Ovary (tissue), 9 donors: ENCODE results near the gene HSD17B8. TPM values are rescaled to one million over a fixed set of nuclear protein-coding genes. Genes with fewer than 3 reads are reported as not detected.

Experiments
- DNase-seq, 5 donors: peaks; one replicate each; pipeline ENCODE4 v3.0.0-alpha.2; 2019 to 2020
- H3K27ac ChIP-seq, 2 donors: fragments of 200-600 bp; one replicate each; pipeline versions ENCODE4 v1.5.1 to v1.8.0; 2019 to 2022
- H3K27me3 ChIP-seq: fragments of 200-600 bp; one replicate; pipeline ENCODE4 v1.8.0; 2022
- H3K36me3 ChIP-seq: fragments of 200-600 bp; sonication (generic); one replicate; pipeline ENCODE4 v1.5.1; 2019
- H3K4me1 ChIP-seq: one replicate; pipeline ENCODE4 v1.8.1; 2013; ENCODE audit warnings: mild to moderate bottlenecking, moderate library complexity; ENCODE audit not compliant: insufficient read depth
- H3K4me3 ChIP-seq: fragments of 200-600 bp; sonication (generic); one replicate; pipeline ENCODE4 v1.5.1; 2017
- H3K9me3 ChIP-seq, 2 donors: fragments of 200-600 bp in 1 of 2; sonication (generic) in 1 of 2; one replicate each; pipeline versions ENCODE4 v1.5.1 to v1.8.1; 2013 to 2019; ENCODE audit warnings: mild to moderate bottlenecking in 1 of 2, moderate library complexity in 1 of 2
- EP300 ChIP-seq: sonication (generic); formaldehyde crosslinking; IDR thresholded peaks from one replicate; pipeline ENCODE4 v1.6.1; 2017; ENCODE audit warnings: antibody characterized with exemption
- POLR2A ChIP-seq: fragments of 450-650 bp; IDR thresholded peaks from one replicate; pipeline ENCODE4 v1.6.1; 2017; ENCODE audit warnings: antibody characterized with exemption, mild to moderate bottlenecking, moderate library complexity
- WGBS, 3 donors: extraction: QIAGEN DNeasy Blood & Tissue Kit in 1 of 3; methylation state at CpG; one replicate each; pipeline versions ENCODE4 v1.1.5 to v1.1.7; 2013 to 2017; 5-methylcytosine and 5-hydroxymethylcytosine counted together
- intact Hi-C, 4 donors: fragments of 100-400 bp; cut with DNase I; formaldehyde crosslinking; loops; one replicate each; pipeline versions ENCODE4 v1.11.0 to v1.15.1; 2022 to 2023
- polyA plus RNA-seq, 2 donors: library from polyadenylated mRNA; stranded (reverse); fragments of 200-250 nt in 1 of 2; fragments of 350-450 nt in 1 of 2; fragmentation: Illumina TruSeq in 1 of 2; extraction: RNeasy Lipid Tissue Mini Kit (QIAGEN cat#74804) in 1 of 2; gene quantifications; one replicate each; pipeline ENCODE4 v1.2.3, GENCODE V29; 2013 to 2014
- total RNA-seq, 7 donors: library from RNA; depleted of rRNA in 2 of 7; stranded (reverse); fragments of >200 nt in 2 of 7; fragmentation: NEBNext Ultra II Directional in 3 of 7; extraction: Animal tissue kit (Norgen Biotek cat#: 25700) in 3 of 7; gene quantifications; one replicate each; pipeline versions ENCODE4 v1.1.0 to v1.2.4, GENCODE V29; 2016 to 2023
- TF ChIP-seq, protein P1 (sequence below), 3 donors: fragments of 450-650 bp in 2 of 3; fragments of 200-600 bp in 1 of 3; IDR thresholded peaks; one replicate each; pipeline versions ENCODE4 v1.5.1 to v1.8.0; 2016 to 2022; ENCODE audit warnings: antibody characterized with exemption in 3 of 3, mild to moderate bottlenecking in 1 of 3
- donor health status: DM: no; HTN: no; CAD: no; lungs with moderate emphysema.
- donor health status: DM: no; HTN: no; CAD: no.
- donor health status: Bipolar disorder and iron deficiency.
- donor health status: DM: yes; HTN: yes; CAD: no.
- donor health status: DM: no; HTN: no; CAD: no.
- donor health status: DM: yes; HTN: yes; CAD: no.

The HSD17B8 gene
- total and polyA plus RNA-seq, 9 donors: 4.0 to 18.4 (median 8.8) TPM

DNA sequence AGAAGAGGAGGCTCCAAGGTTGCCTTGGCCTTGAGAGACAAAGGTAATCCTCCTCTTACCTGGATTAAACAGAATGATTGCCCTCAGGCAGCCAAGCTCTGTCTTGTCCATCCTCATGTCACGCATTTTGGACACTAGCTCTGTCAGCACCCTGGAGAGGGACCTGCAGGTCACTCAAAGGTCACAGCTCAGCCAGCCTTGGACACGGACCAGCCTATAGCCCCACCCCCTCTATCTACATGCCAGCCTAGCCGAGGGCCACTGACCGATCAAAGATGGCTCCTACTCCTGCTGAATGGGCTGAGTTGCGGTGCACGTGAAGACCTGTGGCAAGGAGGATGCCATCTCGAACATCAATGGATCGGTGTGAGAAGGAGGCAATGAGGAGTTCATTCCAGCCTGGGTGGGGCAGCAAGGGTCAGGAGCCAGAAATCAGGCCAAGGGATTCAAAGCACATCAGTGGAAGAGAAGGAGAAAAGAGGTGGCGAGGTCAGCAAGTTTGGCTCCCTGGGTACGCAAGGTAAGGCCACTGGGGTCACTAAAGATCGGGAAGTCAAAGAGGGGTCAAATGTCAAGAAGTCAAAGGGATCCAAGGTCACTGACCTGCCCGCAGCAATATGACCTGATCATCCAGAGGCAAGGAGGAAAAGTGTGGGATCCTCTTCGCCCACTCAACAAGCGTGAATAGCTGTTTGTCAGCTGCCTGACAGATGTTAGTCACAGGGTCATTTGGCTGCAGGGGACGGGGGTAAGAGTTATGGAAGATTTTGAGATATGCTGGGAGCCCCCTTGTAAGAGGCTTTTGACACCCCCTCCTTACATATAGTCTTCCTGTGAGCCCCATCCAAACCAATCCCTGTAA lies 8.9 kb upstream of the HSD17B8 start:
- Histone ChIP-seq H3K27ac (no peak overlapping the region), H3K4me3 (no peak overlapping the region), H3K4me1 (peaks cover 1% of the 10 kb centered on the region), H3K9me3 (no peaks in the 10 kb centered on the region), H3K27me3 (no peaks in the 10 kb centered on the region), H3K36me3 (no peaks in the 10 kb centered on the region)
- intact Hi-C loops: no loop called here
- peak in 1 of 5 donors; percentile 36 for DNase-seq
- WGBS, 3 donors: 71 to 76% (median 75%) methylated on average over 15 of the region's 15 CpGs
- no peak for TF ChIP-seq EP300
- TF ChIP-seq, protein P1, sequence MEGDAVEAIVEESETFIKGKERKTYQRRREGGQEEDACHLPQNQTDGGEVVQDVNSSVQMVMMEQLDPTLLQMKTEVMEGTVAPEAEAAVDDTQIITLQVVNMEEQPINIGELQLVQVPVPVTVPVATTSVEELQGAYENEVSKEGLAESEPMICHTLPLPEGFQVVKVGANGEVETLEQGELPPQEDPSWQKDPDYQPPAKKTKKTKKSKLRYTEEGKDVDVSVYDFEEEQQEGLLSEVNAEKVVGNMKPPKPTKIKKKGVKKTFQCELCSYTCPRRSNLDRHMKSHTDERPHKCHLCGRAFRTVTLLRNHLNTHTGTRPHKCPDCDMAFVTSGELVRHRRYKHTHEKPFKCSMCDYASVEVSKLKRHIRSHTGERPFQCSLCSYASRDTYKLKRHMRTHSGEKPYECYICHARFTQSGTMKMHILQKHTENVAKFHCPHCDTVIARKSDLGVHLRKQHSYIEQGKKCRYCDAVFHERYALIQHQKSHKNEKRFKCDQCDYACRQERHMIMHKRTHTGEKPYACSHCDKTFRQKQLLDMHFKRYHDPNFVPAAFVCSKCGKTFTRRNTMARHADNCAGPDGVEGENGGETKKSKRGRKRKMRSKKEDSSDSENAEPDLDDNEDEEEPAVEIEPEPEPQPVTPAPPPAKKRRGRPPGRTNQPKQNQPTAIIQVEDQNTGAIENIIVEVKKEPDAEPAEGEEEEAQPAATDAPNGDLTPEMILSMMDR (IDR thresholded peaks at IDR 0.05): no peak
- TF ChIP-seq POLR2A: no peak

DNA sequence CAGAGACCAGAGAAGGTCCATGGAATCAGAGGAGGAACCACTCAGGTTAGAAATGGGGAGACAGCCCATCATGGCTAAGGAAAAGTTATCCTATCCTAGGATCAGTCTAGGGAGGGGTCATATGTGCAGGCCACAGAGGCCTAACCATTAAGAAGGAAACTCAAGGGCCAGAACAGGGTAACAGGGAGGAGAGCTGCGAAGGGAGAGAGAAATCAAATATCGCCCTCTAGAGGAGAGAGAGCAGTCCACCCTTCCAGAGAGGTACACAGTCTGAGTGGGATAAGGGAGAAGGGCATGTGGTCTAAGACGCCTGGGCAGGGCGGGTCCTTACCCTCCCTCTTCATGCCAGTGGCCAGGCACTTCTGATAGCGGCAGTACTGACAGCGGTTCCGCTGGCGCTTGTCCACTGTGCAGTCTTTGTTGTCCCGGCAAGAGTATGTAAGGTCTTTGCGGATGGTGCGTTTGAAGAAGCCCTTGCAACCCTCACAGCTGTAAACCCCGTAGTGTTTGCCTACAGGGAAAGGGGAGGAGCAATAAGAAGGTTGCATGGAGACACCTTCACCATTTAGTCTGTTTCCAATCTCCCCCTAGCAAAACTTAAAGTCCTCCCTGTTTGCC lies 6.9 kb upstream of the HSD17B8 start:
- Histone ChIP-seq H3K27me3 (no peaks in the 10 kb centered on the region), H3K36me3 (no peaks in the 10 kb centered on the region), H3K4me1 (peaks cover 13% of the 10 kb centered on the region), H3K27ac (no peak overlapping the region), H3K4me3 (no peak overlapping the region), H3K9me3 (no peaks in the 10 kb centered on the region)
- TF ChIP-seq EP300 (no peak), POLR2A (no peak)
- TF ChIP-seq, protein P1 (IDR thresholded peaks at IDR 0.05): peak in 1 of 3 donors; percentile 31
- intact Hi-C loops: no loop called here
- 29 to 47% (median 43%) methylated on average over 12 of the region's 12 CpGs for WGBS, 3 donors
- peak in 1 of 5 donors; percentile 52 for DNase-seq

DNA sequence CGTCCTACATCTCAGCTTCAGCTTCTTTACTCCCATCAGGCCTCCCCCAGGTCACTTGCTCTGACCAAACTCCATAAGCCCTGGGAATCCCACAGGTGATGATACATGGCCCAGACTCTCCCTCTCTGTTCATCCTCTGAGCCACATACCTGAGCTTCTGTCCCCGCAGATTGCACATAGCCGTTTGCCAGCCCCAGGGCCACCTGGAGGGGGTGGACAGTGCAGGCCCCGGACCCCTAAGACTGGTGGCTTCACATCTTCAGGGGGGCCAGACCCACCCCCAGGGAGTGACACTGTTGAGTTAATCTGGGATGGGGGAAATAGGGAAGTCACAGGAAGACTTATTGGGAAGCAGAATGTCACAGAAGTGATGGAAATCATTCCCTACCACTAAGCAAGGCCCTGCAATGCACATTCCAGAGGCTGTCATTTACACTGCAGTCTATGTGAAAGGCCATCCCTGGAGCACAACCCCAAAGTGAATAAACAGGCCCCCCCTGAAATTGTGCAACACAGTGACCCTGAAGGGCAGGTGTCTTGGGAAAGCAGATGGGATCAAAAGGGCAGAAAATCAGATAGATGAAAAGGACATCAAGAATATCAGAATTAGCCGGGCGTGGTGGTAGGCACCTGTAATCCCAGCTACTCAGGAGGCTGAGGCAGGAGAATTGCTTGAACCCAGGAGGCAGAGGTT lies 6.1 kb upstream of the HSD17B8 start:
- peaks cover 12% of the 10 kb centered on the region for H3K4me1 ChIP-seq
- WGBS, 3 donors: 64 to 76% (median 70%) methylated on average over 6 of the region's 6 CpGs
- no peaks in the 10 kb centered on the region for H3K27me3 ChIP-seq
- DNase-seq: peak in 1 of 5 donors; percentile 33
- H3K27ac ChIP-seq: no peak overlapping the region
- intact Hi-C loops: no loop called here
- TF ChIP-seq, protein P1 (IDR thresholded peaks at IDR 0.05): no peak
- TF ChIP-seq POLR2A (no peak), EP300 (no peak)
- no peaks in the 10 kb centered on the region for H3K36me3 ChIP-seq
- no peaks in the 10 kb centered on the region for H3K9me3 ChIP-seq
- H3K4me3 ChIP-seq: no peak overlapping the region

DNA sequence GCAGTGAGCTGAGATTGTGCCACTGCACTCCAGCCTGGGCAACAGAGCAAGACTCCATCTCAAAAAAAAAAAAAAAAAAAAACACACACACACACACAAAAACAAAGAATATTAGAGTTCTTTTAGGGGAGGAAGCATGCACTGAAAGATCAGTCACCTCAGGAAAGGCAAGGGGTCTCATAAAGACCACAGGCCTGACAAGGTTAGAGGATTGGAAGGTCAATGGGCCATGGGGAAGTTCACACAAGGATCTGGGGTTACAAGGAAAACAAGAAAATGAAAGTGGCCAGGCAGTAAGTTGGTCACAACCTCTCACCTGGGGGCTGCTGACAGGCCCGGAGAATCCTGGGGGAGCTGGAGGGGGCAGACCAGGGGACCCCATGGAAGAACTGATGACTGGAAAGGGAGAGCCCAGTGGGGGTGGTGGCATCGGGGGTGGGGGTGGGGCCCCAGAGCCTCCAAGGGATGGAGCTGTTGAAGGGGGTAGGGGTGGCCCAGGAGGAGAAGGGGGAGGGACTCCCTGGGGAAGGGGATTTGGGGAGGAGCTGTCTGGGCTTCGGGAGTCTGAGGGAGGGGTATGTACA lies 5.5 kb upstream of the HSD17B8 start:
- intact Hi-C loops: no loop called here
- Histone ChIP-seq H3K4me3 (peak overlapping the region; percentile 81), H3K27me3 (no peaks in the 10 kb centered on the region), H3K9me3 (no peaks in the 10 kb centered on the region), H3K36me3 (no peaks in the 10 kb centered on the region), H3K27ac (no peak overlapping the region), H3K4me1 (peaks cover 16% of the 10 kb centered on the region)
- WGBS, 3 donors: 10 to 34% (median 13%) methylated on average over 3 of the region's 3 CpGs
- DNase-seq: peak in 1 of 5 donors; percentile 34
- TF ChIP-seq POLR2A (no peak), EP300 (no peak)
- TF ChIP-seq, protein P1 (IDR thresholded peaks at IDR 0.05): no peak
